PC-9 (cell line): ENCODE results near the gene GPR108.
A peak's percentile ranks its signal among the peaks of the same experiment; 100 is the strongest.

Experiments used
- CTCF ChIP-seq: fragments of 200-600 bp; sonication (generic); conservative IDR thresholded peaks from 2 replicates; pipeline ENCODE4 v1.6.1; 2017; ENCODE audit warnings: mixed run types, antibody characterized with exemption, mild to moderate bottlenecking, moderate library complexity
- EZH2 ChIP-seq: fragments of 200-600 bp; sonication (generic); IDR thresholded peaks from 2 replicates; pipeline ENCODE4 v1.8.0; 2017; ENCODE audit warnings: antibody characterized with exemption, low read depth

GRCh38 chr19:6733338-6734095 lies 3.9 kb downstream of the GPR108 start:
- TF ChIP-seq EZH2, result no peak
- peak; percentile 19; the same call in 1 of the 2 replicates for TF ChIP-seq CTCF
